ENCODE results near the gene IGFL1.

GRCh38 chr19:46221152-46221551 is 8.4 kb upstream of the IGFL1 start:
- no peak for TF ChIP-seq RFX5 (IDR thresholded peaks at IDR 0.05; ENCODE audit: borderline replicate concordance, low read depth, low read length)
- TF ChIP-seq POLR2A (IDR thresholded peaks at IDR 0.05; ENCODE audit: control extremely low read depth in 1 of 2, low read depth in 2 of 2, low read length in 2 of 2) = no peak
- TF ChIP-seq JUN (IDR thresholded peaks at IDR 0.05; ENCODE audit: low read depth, low read length) = no peak

All from H1 (cell line).